Ovary (tissue), 10 donors: ENCODE results near the gene CHD9NB. TPM values are rescaled to one million over a fixed set of nuclear protein-coding genes. Genes with fewer than 3 reads are reported as not detected.

Experiments
- DNase-seq, 5 donors: peaks; one replicate each; pipeline ENCODE4 v3.0.0-alpha.2; 2019 to 2020
- H3K27ac ChIP-seq, 2 donors: fragments of 200-600 bp; one replicate each; pipeline versions ENCODE4 v1.5.1 to v1.8.0; 2019 to 2022
- H3K27me3 ChIP-seq: fragments of 200-600 bp; one replicate; pipeline ENCODE4 v1.8.0; 2022
- H3K36me3 ChIP-seq: fragments of 200-600 bp; sonication (generic); one replicate; pipeline ENCODE4 v1.5.1; 2019
- H3K4me1 ChIP-seq: one replicate; pipeline ENCODE4 v1.8.1; 2013; ENCODE audit warnings: mild to moderate bottlenecking, moderate library complexity; ENCODE audit not compliant: insufficient read depth
- H3K4me3 ChIP-seq: fragments of 200-600 bp; sonication (generic); one replicate; pipeline ENCODE4 v1.5.1; 2017
- H3K9me3 ChIP-seq, 2 donors: fragments of 200-600 bp in 1 of 2; sonication (generic) in 1 of 2; one replicate each; pipeline versions ENCODE4 v1.5.1 to v1.8.1; 2013 to 2019; ENCODE audit warnings: mild to moderate bottlenecking in 1 of 2, moderate library complexity in 1 of 2
- CTCF ChIP-seq, 3 donors: fragments of 450-650 bp in 2 of 3; fragments of 200-600 bp in 1 of 3; IDR thresholded peaks; one replicate each; pipeline versions ENCODE4 v1.5.1 to v1.8.0; 2016 to 2022; ENCODE audit warnings: antibody characterized with exemption in 3 of 3, mild to moderate bottlenecking in 1 of 3
- EP300 ChIP-seq: sonication (generic); formaldehyde crosslinking; IDR thresholded peaks from one replicate; pipeline ENCODE4 v1.6.1; 2017; ENCODE audit warnings: antibody characterized with exemption
- POLR2A ChIP-seq: fragments of 450-650 bp; IDR thresholded peaks from one replicate; pipeline ENCODE4 v1.6.1; 2017; ENCODE audit warnings: antibody characterized with exemption, mild to moderate bottlenecking, moderate library complexity
- WGBS, 3 donors: extraction: QIAGEN DNeasy Blood & Tissue Kit in 1 of 3; methylation state at CpG; one replicate each; pipeline versions ENCODE4 v1.1.5 to v1.1.7; 2013 to 2017; 5-methylcytosine and 5-hydroxymethylcytosine counted together
- intact Hi-C, 4 donors: fragments of 100-400 bp; cut with DNase I; formaldehyde crosslinking; loops; one replicate each; pipeline versions ENCODE4 v1.11.0 to v1.15.1; 2022 to 2023
- long read RNA-seq, 3 donors: library from polyadenylated mRNA in 2 of 3; unstranded in 2 of 3; transcript quantifications; one replicate each; pipeline ENCODE4 v2.0.0 and lab custom pipeline, GENCODE V29; 2021 to 2026
- polyA plus RNA-seq, 2 donors: library from polyadenylated mRNA; stranded (reverse); fragments of 200-250 nt in 1 of 2; fragments of 350-450 nt in 1 of 2; fragmentation: Illumina TruSeq in 1 of 2; extraction: RNeasy Lipid Tissue Mini Kit (QIAGEN cat#74804) in 1 of 2; gene quantifications; one replicate each; pipeline ENCODE4 v1.2.3, GENCODE V29; 2013 to 2014
- total RNA-seq, 7 donors: library from RNA; depleted of rRNA in 2 of 7; stranded (reverse); fragments of >200 nt in 2 of 7; fragmentation: NEBNext Ultra II Directional in 3 of 7; extraction: Animal tissue kit (Norgen Biotek cat#: 25700) in 3 of 7; gene quantifications; one replicate each; pipeline versions ENCODE4 v1.1.0 to v1.2.4, GENCODE V29; 2016 to 2023
- donor health status: DM: no; HTN: no; CAD: no; lungs with moderate emphysema.
- donor health status: DM: no; HTN: no; CAD: no.
- donor health status: Bipolar disorder and iron deficiency.
- donor health status: DM: yes; HTN: yes; CAD: no.
- donor health status: DM: no; HTN: no; CAD: no.
- donor health status: DM: yes; HTN: yes; CAD: no.

The CHD9NB gene
- total RNA-seq (10 to 100 TPM in 1 of 7 donors, 1 to 10 TPM in 4, under 1 TPM in 1, not detected in 1; 0.38 to 91.1 (median 3.2) TPM), polyA plus RNA-seq (1 to 10 TPM in 1 of 2 donors, under 1 TPM in 1; 0.15 to 1.0 TPM)
- long read RNA-seq, donor 1, partial matches to known transcripts: 0 of 1 reads
- long read RNA-seq, donor 1, other reads (novel, unspliced or antisense): 1 of 1 reads
- long read RNA-seq, donor 2: 0 reads
- long read RNA-seq, donor 3, partial matches to known transcripts: 0 of 1 reads
- long read RNA-seq, donor 3, other reads (novel, unspliced or antisense): 1 of 1 reads

GRCh38 chr16:53052519-53053501 is at the start of gene CHD9NB:
TSS of gene CHD9NB (minus strand) at chr16:53052897. CDS start at chr16:53044158, 8,739 bp downstream.
- no peak within 1 kb of the TSS for H3K27ac ChIP-seq
- no peaks in the 10 kb centered on the region for H3K9me3 ChIP-seq
- no peaks in the 10 kb centered on the region for H3K36me3 ChIP-seq
- H3K4me1 ChIP-seq: peaks cover 4% of the 10 kb centered on the region
- DNase-seq: no peak
- TF ChIP-seq CTCF (IDR thresholded peaks at IDR 0.05) (no peak), POLR2A (no peak), EP300 (no peak)
- no peaks in the 10 kb centered on the region for H3K27me3 ChIP-seq
- no peak within 1 kb of the TSS for H3K4me3 ChIP-seq
- WGBS, 3 donors: 60 to 64% (median 63%) methylated on average over 2 of the region's 2 CpGs
- intact Hi-C loops: loop anchor here in 2 of 4 donors (5.0 to 10.0 kb wide), 4 partner anchors 152 to 382 kb away; partner anchors contain the start of gene RBL2 (in 1 of the 2)

DNA sequence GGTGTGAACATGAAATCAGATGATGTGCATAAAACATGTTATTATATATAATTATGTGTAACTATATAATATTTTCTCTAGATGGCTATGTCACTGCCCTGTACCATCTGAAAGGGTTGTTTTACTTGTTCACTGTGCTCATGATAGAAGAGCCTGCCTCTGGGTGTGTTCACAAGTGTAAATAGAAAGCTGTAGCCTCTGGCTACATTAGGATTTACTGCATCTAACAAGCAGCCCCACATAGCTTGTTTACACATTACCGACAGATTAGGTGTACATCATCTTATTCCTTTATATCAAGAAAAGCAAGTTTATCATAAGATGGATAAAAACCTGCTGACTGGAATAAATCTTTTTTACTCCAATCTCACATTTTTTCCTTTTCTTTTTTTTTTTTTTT is 48.2 kb upstream of the CHD9NB start:
- Histone ChIP-seq H3K4me3 (no peak overlapping the region), H3K27ac (peak overlapping the region in 1 of 2 donors; percentile 92), H3K27me3 (no peaks in the 10 kb centered on the region), H3K9me3 (no peaks in the 10 kb centered on the region), H3K36me3 (no peaks in the 10 kb centered on the region), H3K4me1 (peaks cover 14% of the 10 kb centered on the region)
- WGBS, 3 donors: 78 to 93% (median 87%) methylated on average over 1 of the region's 1 CpG
- intact Hi-C loops: no loop called here
- DNase-seq: no peak
- TF ChIP-seq EP300 (no peak), CTCF (IDR thresholded peaks at IDR 0.05) (no peak), POLR2A (no peak)

- intact Hi-C loops: no loop called here
- WGBS, 3 donors: 50 to 53% (median 52%) methylated on average over 9 of the region's 9 CpGs
- H3K9me3 ChIP-seq: no peaks in the 10 kb centered on the region
- DNase-seq: no peak
- H3K27ac ChIP-seq: peak overlapping the region; percentile 58 to 92
- peaks cover 14% of the 10 kb centered on the region for H3K4me1 ChIP-seq
- TF ChIP-seq EP300 (no peak), CTCF (IDR thresholded peaks at IDR 0.05) (no peak), POLR2A (no peak)
- peak overlapping the region; percentile 42 for H3K4me3 ChIP-seq
- H3K27me3 ChIP-seq: no peaks in the 10 kb centered on the region
- H3K36me3 ChIP-seq: no peaks in the 10 kb centered on the region
These were observed 47.5 kb upstream of the CHD9NB start for GRCh38 chr16:53100131-53100748.
